K562 (cell line): Measurements from ENCODE around the gene CTSH. TPM values are rescaled to one million over a fixed set of nuclear protein-coding genes. Genes with fewer than 3 reads are reported as not detected.
A peak's percentile ranks its signal among the peaks of the same experiment; 100 is the strongest.

Experiments used
- BMI1 ChIP-seq: fragments of 150-350 bp; IDR thresholded peaks from 2 replicates; pipeline ENCODE4 v1.6.1; 2014; ENCODE audit warnings: low read length
- CREBBP ChIP-seq: IDR thresholded peaks from one replicate; pipeline ENCODE4 v1.6.1; 2012; ENCODE audit warnings: low read depth, mild to moderate bottlenecking, control low read depth, inconsistent platforms, low read length
- CXXC5 ChIP-seq: fragments of 250-450 bp; sonication (Bioruptor Pico); IDR thresholded peaks from 2 replicates; pipeline ENCODE4 v1.8.0; 2022; ENCODE audit warnings: inconsistent platforms, mild to moderate bottlenecking, moderate library complexity
- HNRNPLL ChIP-seq: fragments of 200-400 bp; formaldehyde crosslinking; IDR thresholded peaks from 2 replicates; pipeline ENCODE4 v1.6.1; 2017; ENCODE audit warnings: low read length, low read depth, mild to moderate bottlenecking; ENCODE audit not compliant: poor library complexity, severe bottlenecking
- L3MBTL2 ChIP-seq: fragments of 450-650 bp; IDR thresholded peaks from 2 replicates; pipeline ENCODE4 v1.6.1; 2016; ENCODE audit warnings: mild to moderate bottlenecking, moderate library complexity
- LCOR ChIP-seq: sonication (generic); formaldehyde crosslinking; IDR thresholded peaks from 2 replicates; pipeline ENCODE4 v1.8.0; 2022; ENCODE audit warnings: mild to moderate bottlenecking, missing genetic modification reagents
- MITF ChIP-seq: IDR thresholded peaks from 2 replicates; pipeline ENCODE4 v1.6.1; 2014; ENCODE audit warnings: antibody characterized with exemption
- MYBL2 ChIP-seq, 2 experiments: fragments of 450-650 bp in 1 of 2; sonication (generic) in 1 of 2; formaldehyde crosslinking in 1 of 2; IDR thresholded peaks; 2 replicates each; pipeline versions ENCODE4 v1.6.1 to v1.8.1; 2017 to 2022; ENCODE audit warnings: borderline replicate concordance in 1 of 2, inconsistent platforms in 1 of 2, low read depth in 1 of 2, mild to moderate bottlenecking in 1 of 2, missing genetic modification reagents in 1 of 2, moderate library complexity in 1 of 2
- NCOA4 ChIP-seq: fragments of 450-650 bp; IDR thresholded peaks from 2 replicates; pipeline ENCODE4 v1.6.1; 2018; ENCODE audit warnings: mild to moderate bottlenecking; ENCODE audit not compliant: partially characterized antibody
- NFE2L1 ChIP-seq: fragments of 450-650 bp; IDR thresholded peaks from 2 replicates; pipeline ENCODE4 v1.6.1; 2016; ENCODE audit warnings: missing genetic modification characterization, low read depth, mild to moderate bottlenecking, missing compliant biosample characterization, moderate library complexity, borderline replicate concordance
- NR2C1 ChIP-seq, 2 experiments: fragments of 450-650 bp; IDR thresholded peaks; 2 replicates each; pipeline ENCODE4 v1.6.1; 2017; ENCODE audit warnings: mild to moderate bottlenecking in 2 of 2, antibody characterized with exemption in 1 of 2, inconsistent platforms in 1 of 2, missing compliant biosample characterization in 1 of 2, missing genetic modification characterization in 1 of 2
- SIX5 ChIP-seq, 2 experiments: IDR thresholded peaks; 2 replicates each; pipeline ENCODE4 v1.6.1; 2011; ENCODE audit warnings: low read length in 2 of 2, borderline replicate concordance in 1 of 2, low read depth in 1 of 2, mild to moderate bottlenecking in 1 of 2, moderate library complexity in 1 of 2; ENCODE audit not compliant: insufficient read depth in 1 of 2
- TFE3 ChIP-seq: fragments of 450-650 bp; formaldehyde crosslinking; IDR thresholded peaks from 2 replicates; pipeline ENCODE4 v1.4.0; 2020; ENCODE audit warnings: mild to moderate bottlenecking, mixed read lengths
- ZC3H11A ChIP-seq: IDR thresholded peaks from 2 replicates; pipeline ENCODE4 v1.6.1; 2012; ENCODE audit warnings: low read depth, low read length, improper control_type of control experiment
- ZNF592 ChIP-seq: fragments of 450-650 bp; IDR thresholded peaks from 2 replicates; pipeline ENCODE4 v1.6.1; 2017; ENCODE audit warnings: antibody characterized with exemption, mild to moderate bottlenecking
- polyA plus RNA-seq, 8 experiments: library from polyadenylated mRNA; depleted of rRNA in 4 of 8; stranded (reverse) in 5 of 8; unstranded in 3 of 8; fragments of >200 nt; fragmentation: Nextera tagmentation in 2 of 8; fragmentation: Illumina TruSeq in 1 of 8; extraction: Ambion mirVana in 2 of 8; extraction: Trizol in 1 of 8; gene quantifications; 2 replicates each; pipeline versions ENCODE4 v1.2.1 to v1.2.3, GENCODE V29; 2011 to 2014; ENCODE audit warnings: inconsistent platforms in 1 of 8, missing spikeins in 1 of 8
- total RNA-seq, 7 experiments: library from RNA; depleted of rRNA in 6 of 7; stranded (reverse); fragments of >200 nt in 6 of 7; fragmentation: Illumina TruSeq in 2 of 7; extraction: Trizol in 2 of 7; gene quantifications; 2 replicates each; pipeline versions ENCODE4 v1.2.1 to v1.2.3, GENCODE V29; 2011 to 2021; ENCODE audit warnings: low replicate concordance in 1 of 7
- TF ChIP-seq, protein P1 (sequence below): fragments of 250-450 bp; sonication (Bioruptor Pico); IDR thresholded peaks from 2 replicates; pipeline ENCODE4 v1.5.0; 2022; ENCODE audit warnings: mild to moderate bottlenecking

CTSH gene
- total and polyA plus RNA-seq, 9 of the 15 experiments (the other 6 are each of a cell fraction or from before 2014, with no cell fraction given): 15.0 to 462 (median 173) TPM

GRCh38 chr15:78872972-78873792 lies 71.7 kb downstream of the CTSH start (continued):
- TF ChIP-seq ZNF592: no peak
- no peak for TF ChIP-seq BMI1
- peak; percentile 72 for TF ChIP-seq MYBL2 (IDR thresholded peaks at IDR 0.05; ENCODE audit: low read depth)
- TF ChIP-seq MYBL2 (CRISPR knock-in tag; IDR thresholded peaks at IDR 0.05; ENCODE audit: borderline replicate concordance): no peak
- TF ChIP-seq SIX5 (IDR thresholded peaks at IDR 0.05; ENCODE audit: borderline replicate concordance in 1 of 2, insufficient read depth in 1 of 2, low read depth in 1 of 2, low read length in 2 of 2): no peak
- TF ChIP-seq, protein P1, sequence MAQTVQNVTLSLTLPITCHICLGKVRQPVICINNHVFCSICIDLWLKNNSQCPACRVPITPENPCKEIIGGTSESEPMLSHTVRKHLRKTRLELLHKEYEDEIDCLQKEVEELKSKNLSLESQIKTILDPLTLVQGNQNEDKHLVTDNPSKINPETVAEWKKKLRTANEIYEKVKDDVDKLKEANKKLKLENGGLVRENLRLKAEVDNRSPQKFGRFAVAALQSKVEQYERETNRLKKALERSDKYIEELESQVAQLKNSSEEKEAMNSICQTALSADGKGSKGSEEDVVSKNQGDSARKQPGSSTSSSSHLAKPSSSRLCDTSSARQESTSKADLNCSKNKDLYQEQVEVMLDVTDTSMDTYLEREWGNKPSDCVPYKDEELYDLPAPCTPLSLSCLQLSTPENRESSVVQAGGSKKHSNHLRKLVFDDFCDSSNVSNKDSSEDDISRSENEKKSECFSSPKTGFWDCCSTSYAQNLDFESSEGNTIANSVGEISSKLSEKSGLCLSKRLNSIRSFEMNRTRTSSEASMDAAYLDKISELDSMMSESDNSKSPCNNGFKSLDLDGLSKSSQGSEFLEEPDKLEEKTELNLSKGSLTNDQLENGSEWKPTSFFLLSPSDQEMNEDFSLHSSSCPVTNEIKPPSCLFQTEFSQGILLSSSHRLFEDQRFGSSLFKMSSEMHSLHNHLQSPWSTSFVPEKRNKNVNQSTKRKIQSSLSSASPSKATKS (CRISPR knock-in tag): no peak
- peak; percentile 71 for TF ChIP-seq NR2C1 (IDR thresholded peaks at IDR 0.05)
- no peak for TF ChIP-seq NR2C1 (tag; IDR thresholded peaks at IDR 0.05)
- TF ChIP-seq NCOA4: no peak
- TF ChIP-seq NFE2L1 (tag): no peak
- peak; percentile 72 for TF ChIP-seq CXXC5 (CRISPR knock-in tag)
- TF ChIP-seq TFE3 (CRISPR knock-in tag): no peak
- TF ChIP-seq ZC3H11A: peak; percentile 70; the same call in 1 of the 2 replicates
- TF ChIP-seq HNRNPLL: no peak
- TF ChIP-seq MITF: 0 out of 2 replicates have a peak, but pooled peaks have one; percentile 46
- TF ChIP-seq CREBBP: no peak
- peak; percentile 44; the same call in 1 of the 2 replicates for TF ChIP-seq LCOR
- TF ChIP-seq L3MBTL2: no peak
